DND-41 (cell line): ENCODE data around the gene SAMD13.

Source experiments
- ATAC-seq: fragments of 200-7000 bp; cut with Tn5 transposase; 3 replicates; pipeline ENCODE4 v1.9.1; 2021; ENCODE audit warnings: low read depth; ENCODE audit not compliant: insufficient read depth
- DNase-seq: peaks from one replicate; pipeline ENCODE4 v3.0.0-alpha.2; 2020
- H2AFZ ChIP-seq: 2 replicates; pipeline ENCODE4 v1.6.0; 2012; ENCODE audit warnings: low read depth, low read length
- H3K27ac ChIP-seq: 2 replicates; pipeline ENCODE4 v1.5.1; 2012; ENCODE audit warnings: low read length, inconsistent platforms
- H3K27me3 ChIP-seq: fragments of 200-600 bp; sonication (generic); 2 replicates; pipeline ENCODE4 v1.6.0; 2012; ENCODE audit warnings: low read length, mild to moderate bottlenecking, inconsistent platforms; ENCODE audit not compliant: insufficient read depth, poor library complexity
- H3K36me3 ChIP-seq: 2 replicates; pipeline ENCODE4 v1.5.1; 2012; ENCODE audit warnings: low read length, inconsistent platforms; ENCODE audit not compliant: insufficient read depth
- H3K4me1 ChIP-seq: 2 replicates; pipeline ENCODE4 v1.5.1; 2012; ENCODE audit warnings: mild to moderate bottlenecking, low read length; ENCODE audit not compliant: insufficient read depth
- H3K4me2 ChIP-seq: 2 replicates; pipeline ENCODE4 v1.6.0; 2012; ENCODE audit warnings: mild to moderate bottlenecking, moderate library complexity, low read length, inconsistent platforms; ENCODE audit not compliant: insufficient read depth
- H3K4me3 ChIP-seq, 2 experiments: fragments of 200-600 bp in 1 of 2; shearing (Covaris generic) in 1 of 2; 2 replicates each; pipeline ENCODE4 v1.5.1; 2012 to 2016; ENCODE audit warnings: inconsistent platforms in 2 of 2, low read length in 2 of 2, mild to moderate bottlenecking in 2 of 2, low read depth in 1 of 2, moderate library complexity in 1 of 2
- H3K79me2 ChIP-seq: 2 replicates; pipeline ENCODE4 v1.6.0; 2012; ENCODE audit warnings: low read length, inconsistent platforms; ENCODE audit not compliant: insufficient read depth
- H3K9ac ChIP-seq: 2 replicates; pipeline ENCODE4 v1.6.0; 2012; ENCODE audit warnings: low read depth, mild to moderate bottlenecking, inconsistent platforms, low read length, moderate library complexity
- H3K9me3 ChIP-seq: 2 replicates; pipeline ENCODE4 v1.5.1; 2012; ENCODE audit warnings: low read length, moderate library complexity, mild to moderate bottlenecking, inconsistent platforms; ENCODE audit not compliant: insufficient read depth, severe bottlenecking
- H4K20me1 ChIP-seq: 2 replicates; pipeline ENCODE4 v1.6.0; 2012; ENCODE audit warnings: low read length; ENCODE audit not compliant: insufficient read depth
- EZH2 ChIP-seq: IDR thresholded peaks from 3 replicates; pipeline ENCODE4 v1.6.1; 2012; ENCODE audit warnings: borderline replicate concordance, low read depth, mild to moderate bottlenecking, moderate library complexity, low read length, inconsistent platforms; ENCODE audit not compliant: severe bottlenecking
- TF ChIP-seq, protein P1 (sequence below): IDR thresholded peaks from 2 replicates; pipeline ENCODE4 v1.5.1; 2012; ENCODE audit warnings: borderline replicate concordance, low read length, moderate library complexity, mild to moderate bottlenecking; ENCODE audit not compliant: poor library complexity, severe bottlenecking; ENCODE audit errors: extremely low read depth

Gene SAMD13

GRCh38 chr1:84266748-84267147 lies 34.8 kb upstream of the SAMD13 start:
- no peak overlapping the region for H3K9ac ChIP-seq
- no peaks in the 10 kb centered on the region for H4K20me1 ChIP-seq
- no peak overlapping the region for H3K4me2 ChIP-seq
- H3K4me1 ChIP-seq: no peaks in the 10 kb centered on the region
- no peaks in the 10 kb centered on the region for H3K9me3 ChIP-seq
- DNase-seq (no peak), ATAC-seq (no peak)
- no peaks in the 10 kb centered on the region for H3K27me3 ChIP-seq
- H3K36me3 ChIP-seq: no peaks in the 10 kb centered on the region
- no peak for TF ChIP-seq EZH2
- H3K4me3 ChIP-seq: no peak overlapping the region
- H3K27ac ChIP-seq: no peak overlapping the region
- no peaks in the 10 kb centered on the region for H3K79me2 ChIP-seq
- H2AFZ ChIP-seq: no peak overlapping the region

DNA sequence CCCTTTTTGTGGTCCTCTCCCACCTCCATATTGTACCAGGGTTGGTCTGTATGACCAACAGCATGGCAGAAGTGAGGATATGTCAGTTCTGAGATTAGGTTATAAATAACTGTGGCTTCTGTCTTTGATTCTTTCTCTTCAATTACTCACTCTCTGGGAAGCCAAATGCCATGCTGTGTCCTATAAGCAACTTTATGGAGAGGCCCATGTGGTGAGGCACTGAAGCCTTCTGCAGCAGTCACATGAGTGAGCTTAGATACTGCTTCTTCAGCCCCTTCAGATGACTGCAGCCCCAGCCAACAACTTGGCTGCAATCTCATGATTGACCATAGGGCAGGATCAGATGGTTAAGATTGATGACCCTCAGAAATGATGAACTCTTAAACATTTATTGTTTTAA lies 34.0 kb upstream of the SAMD13 start:
- ATAC-seq (no peak), DNase-seq (no peak)
- no peak overlapping the region for H3K4me3 ChIP-seq
- H3K9me3 ChIP-seq: no peaks in the 10 kb centered on the region
- H3K4me2 ChIP-seq: no peak overlapping the region
- no peaks in the 10 kb centered on the region for H4K20me1 ChIP-seq
- no peak overlapping the region for H2AFZ ChIP-seq
- H3K36me3 ChIP-seq: no peaks in the 10 kb centered on the region
- no peaks in the 10 kb centered on the region for H3K27me3 ChIP-seq
- H3K9ac ChIP-seq: no peak overlapping the region
- H3K4me1 ChIP-seq: no peaks in the 10 kb centered on the region
- TF ChIP-seq EZH2: no peak
- no peak overlapping the region for H3K27ac ChIP-seq
- H3K79me2 ChIP-seq: no peaks in the 10 kb centered on the region

DNA sequence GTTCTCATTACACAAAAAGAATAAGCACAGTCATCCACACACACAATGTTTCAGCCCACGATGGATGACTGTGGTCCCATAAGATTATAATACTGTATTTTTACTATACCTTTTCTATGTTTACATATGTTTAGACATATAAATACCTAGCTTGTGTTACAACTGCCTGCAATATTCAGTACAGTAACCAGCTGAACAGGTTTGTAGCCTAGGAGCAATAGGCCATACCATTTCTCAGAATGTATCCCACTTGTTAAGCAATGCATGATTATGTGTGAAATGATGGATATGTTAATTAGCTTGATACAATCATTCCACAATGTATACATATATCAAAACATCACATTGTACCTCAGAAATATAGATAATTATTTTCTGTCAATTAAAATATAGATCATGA lies 33.2 kb upstream of the SAMD13 start:
- DNase-seq (no peak), ATAC-seq (no peak)
- Histone ChIP-seq H3K9ac (no peak overlapping the region), H4K20me1 (no peaks in the 10 kb centered on the region), H3K36me3 (no peaks in the 10 kb centered on the region), H3K4me1 (no peaks in the 10 kb centered on the region), H3K27me3 (no peaks in the 10 kb centered on the region), H3K9me3 (no peaks in the 10 kb centered on the region), H3K4me3 (no peak overlapping the region), H2AFZ (no peak overlapping the region), H3K4me2 (no peak overlapping the region), H3K79me2 (no peaks in the 10 kb centered on the region), H3K27ac (no peak overlapping the region)
- TF ChIP-seq, protein P1, sequence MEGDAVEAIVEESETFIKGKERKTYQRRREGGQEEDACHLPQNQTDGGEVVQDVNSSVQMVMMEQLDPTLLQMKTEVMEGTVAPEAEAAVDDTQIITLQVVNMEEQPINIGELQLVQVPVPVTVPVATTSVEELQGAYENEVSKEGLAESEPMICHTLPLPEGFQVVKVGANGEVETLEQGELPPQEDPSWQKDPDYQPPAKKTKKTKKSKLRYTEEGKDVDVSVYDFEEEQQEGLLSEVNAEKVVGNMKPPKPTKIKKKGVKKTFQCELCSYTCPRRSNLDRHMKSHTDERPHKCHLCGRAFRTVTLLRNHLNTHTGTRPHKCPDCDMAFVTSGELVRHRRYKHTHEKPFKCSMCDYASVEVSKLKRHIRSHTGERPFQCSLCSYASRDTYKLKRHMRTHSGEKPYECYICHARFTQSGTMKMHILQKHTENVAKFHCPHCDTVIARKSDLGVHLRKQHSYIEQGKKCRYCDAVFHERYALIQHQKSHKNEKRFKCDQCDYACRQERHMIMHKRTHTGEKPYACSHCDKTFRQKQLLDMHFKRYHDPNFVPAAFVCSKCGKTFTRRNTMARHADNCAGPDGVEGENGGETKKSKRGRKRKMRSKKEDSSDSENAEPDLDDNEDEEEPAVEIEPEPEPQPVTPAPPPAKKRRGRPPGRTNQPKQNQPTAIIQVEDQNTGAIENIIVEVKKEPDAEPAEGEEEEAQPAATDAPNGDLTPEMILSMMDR: no peak

- DNase-seq: no peak
These were observed 32.2 kb upstream of the SAMD13 start for GRCh38 chr1:84269306-84269705.

More at GRCh38 chr1:84269306-84269705, 32.2 kb upstream of the SAMD13 start:
- no peaks in the 10 kb centered on the region for H3K79me2 ChIP-seq
- no peak overlapping the region for H2AFZ ChIP-seq
- H3K36me3 ChIP-seq: no peaks in the 10 kb centered on the region
- no peak for ATAC-seq
- H3K9me3 ChIP-seq: no peaks in the 10 kb centered on the region
- no peaks in the 10 kb centered on the region for H3K27me3 ChIP-seq
- TF ChIP-seq, protein P1: no peak
- no peak for TF ChIP-seq EZH2
- H3K4me2 ChIP-seq: no peak overlapping the region
- H3K27ac ChIP-seq: no peak overlapping the region
- no peaks in the 10 kb centered on the region for H4K20me1 ChIP-seq
- H3K9ac ChIP-seq: no peak overlapping the region
- H3K4me1 ChIP-seq: no peaks in the 10 kb centered on the region
- H3K4me3 ChIP-seq: no peak overlapping the region
